ENCODE data around the gene RCAN1. TPM values are rescaled to one million over a fixed set of nuclear protein-coding genes. Genes with fewer than 3 reads are reported as not detected.

RCAN1 gene
- total and polyA plus RNA-seq, 9 donors = 8.6 to 26.7 (median 10.0) TPM

- DNase-seq = no peak
- no peaks in the 10 kb centered on the region for H3K4me1 ChIP-seq (ENCODE audit: insufficient read depth)
- no peaks in the 10 kb centered on the region for H3K9me3 ChIP-seq
- H3K36me3 ChIP-seq = no peaks in the 10 kb centered on the region
- WGBS, 3 donors = 88 to 94% (median 94%) methylated on average over 3 of the region's 3 CpGs
- H3K27me3 ChIP-seq = no peaks in the 10 kb centered on the region
- no peak overlapping the region for H3K4me3 ChIP-seq
- intact Hi-C loops (cut with DNase I) = no loop called here
- H3K27ac ChIP-seq = no peak overlapping the region
- TF ChIP-seq POLR2A (IDR thresholded peaks at IDR 0.05) = no peak
Measured at GRCh38 chr21:34543017-34543416, 71.9 kb downstream of the RCAN1 start.

- Histone ChIP-seq H3K36me3 (no peaks in the 10 kb centered on the region), H3K9me3 (no peaks in the 10 kb centered on the region), H3K4me1 (ENCODE audit: insufficient read depth) (no peaks in the 10 kb centered on the region), H3K4me3 (no peak overlapping the region), H3K27ac (no peak overlapping the region), H3K27me3 (no peaks in the 10 kb centered on the region)
- WGBS, 3 donors = 87 to 90% (median 87%) methylated on average over 5 of the region's 5 CpGs
- TF ChIP-seq POLR2A (IDR thresholded peaks at IDR 0.05) = no peak
- TF ChIP-seq EP300 (IDR thresholded peaks at IDR 0.05) = no peak
- TF ChIP-seq, protein P1, sequence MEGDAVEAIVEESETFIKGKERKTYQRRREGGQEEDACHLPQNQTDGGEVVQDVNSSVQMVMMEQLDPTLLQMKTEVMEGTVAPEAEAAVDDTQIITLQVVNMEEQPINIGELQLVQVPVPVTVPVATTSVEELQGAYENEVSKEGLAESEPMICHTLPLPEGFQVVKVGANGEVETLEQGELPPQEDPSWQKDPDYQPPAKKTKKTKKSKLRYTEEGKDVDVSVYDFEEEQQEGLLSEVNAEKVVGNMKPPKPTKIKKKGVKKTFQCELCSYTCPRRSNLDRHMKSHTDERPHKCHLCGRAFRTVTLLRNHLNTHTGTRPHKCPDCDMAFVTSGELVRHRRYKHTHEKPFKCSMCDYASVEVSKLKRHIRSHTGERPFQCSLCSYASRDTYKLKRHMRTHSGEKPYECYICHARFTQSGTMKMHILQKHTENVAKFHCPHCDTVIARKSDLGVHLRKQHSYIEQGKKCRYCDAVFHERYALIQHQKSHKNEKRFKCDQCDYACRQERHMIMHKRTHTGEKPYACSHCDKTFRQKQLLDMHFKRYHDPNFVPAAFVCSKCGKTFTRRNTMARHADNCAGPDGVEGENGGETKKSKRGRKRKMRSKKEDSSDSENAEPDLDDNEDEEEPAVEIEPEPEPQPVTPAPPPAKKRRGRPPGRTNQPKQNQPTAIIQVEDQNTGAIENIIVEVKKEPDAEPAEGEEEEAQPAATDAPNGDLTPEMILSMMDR (IDR thresholded peaks at IDR 0.05) = no peak
- intact Hi-C loops (cut with DNase I) = no loop called here
- DNase-seq = no peak
Measured at GRCh38 chr21:34540206-34540605, 74.7 kb downstream of the RCAN1 start.

DNA sequence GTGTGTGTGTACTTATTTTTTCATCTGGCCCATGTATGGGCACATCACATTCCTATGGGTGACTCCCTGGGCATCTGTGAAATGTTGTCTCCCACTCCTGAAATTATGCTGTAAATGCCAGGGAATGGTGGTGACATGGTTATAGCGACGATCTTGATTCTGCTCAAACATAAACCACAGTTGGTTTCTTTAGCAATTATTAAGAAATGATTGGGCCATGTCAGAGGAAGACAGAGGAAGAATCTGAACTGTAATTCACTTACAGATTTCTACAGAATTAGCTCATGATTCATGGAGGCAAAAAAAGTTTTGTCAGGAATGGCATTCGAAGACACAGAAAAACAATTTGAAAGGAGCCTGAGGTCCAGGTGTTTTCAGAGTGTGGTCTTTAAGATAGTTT, 77.1 kb downstream of the RCAN1 start:
- H3K9me3 ChIP-seq = no peaks in the 10 kb centered on the region
- intact Hi-C loops (cut with DNase I) = no loop called here
- no peaks in the 10 kb centered on the region for H3K27me3 ChIP-seq
- no peaks in the 10 kb centered on the region for H3K36me3 ChIP-seq
- TF ChIP-seq, protein P1 (IDR thresholded peaks at IDR 0.05) = no peak
- TF ChIP-seq EP300 (IDR thresholded peaks at IDR 0.05) (no peak), POLR2A (IDR thresholded peaks at IDR 0.05) (no peak)
- no peak for DNase-seq
- H3K27ac ChIP-seq = no peak overlapping the region
- H3K4me3 ChIP-seq = no peak overlapping the region
- no peaks in the 10 kb centered on the region for H3K4me1 ChIP-seq (ENCODE audit: insufficient read depth)
- 78 to 92% (median 88%) methylated on average over 3 of the region's 3 CpGs for WGBS, 3 donors

DNA sequence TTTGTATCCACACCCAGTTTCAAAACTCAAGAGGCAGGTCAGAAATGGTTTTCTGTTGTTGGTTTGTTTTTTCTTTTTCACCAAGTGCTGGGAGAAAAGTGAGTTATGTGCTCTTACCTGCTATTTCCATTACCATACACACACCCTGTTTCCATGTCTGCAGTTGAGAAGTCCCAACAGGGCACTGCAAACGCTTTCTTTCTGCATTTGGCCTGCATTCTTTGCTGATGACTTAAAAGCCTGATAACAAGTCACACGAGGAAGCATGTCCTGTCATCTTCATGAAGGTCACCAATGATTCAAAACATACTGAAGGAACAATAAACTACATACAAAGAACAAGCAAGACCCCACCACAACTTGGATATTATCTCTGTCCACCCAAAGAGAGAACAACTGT, 78.1 kb downstream of the RCAN1 start:
- no peak for DNase-seq
- WGBS, 3 donors = 21 to 30% (median 27%) methylated on average over 2 of the region's 2 CpGs
- Histone ChIP-seq H3K36me3 (no peaks in the 10 kb centered on the region), H3K4me3 (no peak overlapping the region), H3K9me3 (no peaks in the 10 kb centered on the region), H3K27ac (no peak overlapping the region), H3K27me3 (no peaks in the 10 kb centered on the region), H3K4me1 (ENCODE audit: insufficient read depth) (no peaks in the 10 kb centered on the region)
- TF ChIP-seq EP300 (IDR thresholded peaks at IDR 0.05) = no peak
- TF ChIP-seq POLR2A (IDR thresholded peaks at IDR 0.05) = no peak
- TF ChIP-seq, protein P1 (IDR thresholded peaks at IDR 0.05) = no peak
- intact Hi-C loops (cut with DNase I) = no loop called here

- Histone ChIP-seq H3K9me3 (no peaks in the 10 kb centered on the region), H3K4me3 (no peak overlapping the region), H3K27ac (no peak overlapping the region), H3K36me3 (no peaks in the 10 kb centered on the region), H3K27me3 (no peaks in the 10 kb centered on the region), H3K4me1 (ENCODE audit: insufficient read depth) (no peaks in the 10 kb centered on the region)
- intact Hi-C loops (cut with DNase I) = no loop called here
- 90 to 95% (median 93%) methylated on average over 8 of the region's 8 CpGs for WGBS, 3 donors
- TF ChIP-seq EP300 (IDR thresholded peaks at IDR 0.05) (no peak), POLR2A (IDR thresholded peaks at IDR 0.05) (no peak)
- TF ChIP-seq, protein P1 (IDR thresholded peaks at IDR 0.05) = no peak
- no peak for DNase-seq
Measured at GRCh38 chr21:34536311-34536710, 78.6 kb downstream of the RCAN1 start.
